BJ (cell line): ENCODE results near the gene CCDC86. TPM values are rescaled to one million over a fixed set of nuclear protein-coding genes. Genes with fewer than 3 reads are reported as not detected.
"Not testable (repeated sequence)": the region's sequence is repeated elsewhere in the genome, so short reads cannot be mapped to it uniquely, and the experiment has no call there.

Experiments
- CTCF ChIA-PET: fragments of 350-600 bp; formaldehyde crosslinking; extraction: SDS; loops from one replicate; lab custom pipeline; 2021; ENCODE audit warnings: antibody characterized with exemption, inconsistent platforms; lab: Yijun Ruan, JAX
- POLR2A ChIA-PET: fragments of 300-600 bp; sonication (Branson Sonifier 250); formaldehyde crosslinking; extraction: SDS; loops from one replicate; lab custom pipeline; 2021; ENCODE audit warnings: antibody characterized with exemption; lab: Charles Lee
- DNase-seq: peaks from one replicate; pipeline ENCODE4 v3.0.0-alpha.2; 2011; ENCODE audit warnings: low read depth
- H3K27me3 ChIP-seq: 2 replicates; pipeline ENCODE4 v1.6.0; 2011; ENCODE audit warnings: low read length; ENCODE audit not compliant: control insufficient read depth, insufficient read depth
- H3K36me3 ChIP-seq: 2 replicates; pipeline ENCODE4 v1.5.1; 2011; ENCODE audit warnings: low read length; ENCODE audit not compliant: control insufficient read depth, insufficient read depth
- H3K4me3 ChIP-seq: 2 replicates; pipeline ENCODE4 v1.5.1; 2011; ENCODE audit warnings: low read depth, mild to moderate bottlenecking, control low read depth, low read length
- CTCF ChIP-seq: IDR thresholded peaks from 2 replicates; pipeline ENCODE4 v1.5.1; 2011; ENCODE audit warnings: low read depth, mild to moderate bottlenecking, control low read depth, inconsistent platforms, low read length, moderate library complexity; ENCODE audit not compliant: insufficient read depth
- polyA plus RNA-seq: library from polyadenylated mRNA; depleted of rRNA; stranded (reverse); fragments of >200 nt; gene quantifications from 2 replicates; pipeline ENCODE4 v1.2.3, GENCODE V29; 2011

Gene CCDC86
- polyA plus RNA-seq, 1 experiment, result 21.2 TPM

GRCh38 chr11:60818057-60818456, 23.9 kb upstream of the CCDC86 start:
- POLR2A ChIA-PET, result no interaction called here
- H3K27me3 ChIP-seq, result peaks cover 4% of the 10 kb centered on the region; the same call in 1 of the 2 replicates
- TF ChIP-seq CTCF, result no peak
- CTCF ChIA-PET, result interaction anchor here (29.2 kb wide), 1 partner anchor 76 kb away, joined by 716 read pairs; the partner anchor contains the start of gene PRPF19
- no peaks in the 10 kb centered on the region for H3K36me3 ChIP-seq
- no peak overlapping the region for H3K4me3 ChIP-seq
- DNase-seq, result no peak

- TF ChIP-seq CTCF, result no peak
- H3K27me3 ChIP-seq, result peaks cover 6% of the 10 kb centered on the region; the same call in 1 of the 2 replicates
- CTCF ChIA-PET, result interaction anchor here (0.7 to 29.2 kb wide), 5 partner anchors 10 to 227 kb away, joined by 3 to 716 read pairs (median 4); partner anchors contain the start of gene PRPF19
- H3K36me3 ChIP-seq, result no peaks in the 10 kb centered on the region
- no peak for DNase-seq
- no peak overlapping the region for H3K4me3 ChIP-seq
- POLR2A ChIA-PET, result no interaction called here
Measured at GRCh38 chr11:60821827-60822599, 19.9 kb upstream of the CCDC86 start.

- peaks cover 13% of the 10 kb centered on the region; the same call in 1 of the 2 replicates for H3K27me3 ChIP-seq
- H3K36me3 ChIP-seq, H3K4me3 ChIP-seq, POLR2A ChIA-PET, DNase-seq: not testable (repeated sequence)
- CTCF ChIA-PET, result interaction anchor here (29.2 kb wide), 1 partner anchor 70 kb away, joined by 716 read pairs; the partner anchor contains the start of gene PRPF19
Measured at GRCh38 chr11:60823745-60824306, 18.1 kb upstream of the CCDC86 start.

GRCh38 chr11:60825118-60825517, 16.8 kb upstream of the CCDC86 start:
- ChIA-PET POLR2A (no interaction called here), CTCF (interaction anchor here (29.2 kb wide), 1 partner anchor 69 kb away, joined by 716 read pairs; the partner anchor contains the start of gene PRPF19)
- TF ChIP-seq CTCF, result no peak
- no peaks in the 10 kb centered on the region for H3K36me3 ChIP-seq
- no peak overlapping the region for H3K4me3 ChIP-seq
- no peak for DNase-seq
- H3K27me3 ChIP-seq, result peaks cover 13% of the 10 kb centered on the region; the same call in 1 of the 2 replicates

GRCh38 chr11:60825790-60826189, 16.1 kb upstream of the CCDC86 start:
- Histone ChIP-seq H3K4me3 (no peak overlapping the region), H3K36me3 (no peaks in the 10 kb centered on the region), H3K27me3 (peaks cover 13% of the 10 kb centered on the region; the same call in 1 of the 2 replicates)
- POLR2A ChIA-PET, result no interaction called here
- CTCF ChIA-PET, result interaction anchor here (29.2 kb wide), 1 partner anchor 68 kb away, joined by 716 read pairs; the partner anchor contains the start of gene PRPF19
- DNase-seq, result no peak
- no peak for TF ChIP-seq CTCF
